HCT116 (cell line): Measurements from ENCODE around the gene CERT1. TPM values are rescaled to one million over a fixed set of nuclear protein-coding genes. Genes with fewer than 3 reads are reported as not detected.
"Not testable (repeated sequence)": the region's sequence is repeated elsewhere in the genome, so short reads cannot be mapped to it uniquely, and the experiment has no call there.

Source experiments
- ATAC-seq: fragments of 200-7000 bp; cut with Tn5 transposase; 2 replicates; pipeline ENCODE4 v1.9.1; 2020; ENCODE audit warnings: mild to moderate bottlenecking, moderate library complexity
- BruUV-seq: library from RNA; stranded (reverse); fragments of 400-500 nt; replicated peaks from 2 replicates; lab custom pipeline; 2021; lab: Mats Ljungman, UMichigan
- CTCF ChIA-PET: fragments of 300-600 bp; sonication (Branson Sonifier 250); formaldehyde crosslinking; loops from one replicate; lab custom pipeline; 2021; ENCODE audit warnings: antibody characterized with exemption; lab: Charles Lee
- POLR2A ChIA-PET: fragments of 300-600, 350-600 bp; sonication (Branson Sonifier 250); formaldehyde crosslinking; loops from one replicate; lab custom pipeline; 2021; ENCODE audit warnings: antibody characterized with exemption; lab: Charles Lee
- RAD21 ChIA-PET, 2 experiments: fragments of 300-600 bp; sonication (Branson Sonifier 250); formaldehyde crosslinking; loops; one replicate each; lab custom pipeline; 2023; ENCODE audit warnings: low total read pairs in 2 of 2; ENCODE audit not compliant: uncharacterized antibody in 2 of 2, unreplicated experiment in 2 of 2, low non-redundant PET in 1 of 2; lab: Charles Lee
- DNase-seq: peaks from one replicate; pipeline ENCODE4 v3.0.0-alpha.2; 2010; ENCODE audit warnings: low read depth, low spot score
- H2AFZ ChIP-seq: fragments of 200-600 bp; shearing (Covaris generic), sonication (generic); 2 replicates; pipeline ENCODE4 v1.6.1; 2017; ENCODE audit warnings: low read depth, mixed run types, mixed read lengths, antibody characterized with exemption, low read length; ENCODE audit not compliant: poor library complexity, severe bottlenecking
- H3K27ac ChIP-seq: 2 replicates; pipeline ENCODE4 v1.5.1; 2012; ENCODE audit warnings: low read depth, low read length
- H3K27me3 ChIP-seq: fragments of 200-600 bp; sonication (generic); 2 replicates; pipeline ENCODE4 v1.6.1; 2016; ENCODE audit warnings: mixed run types, low read length, mixed read lengths; ENCODE audit not compliant: insufficient read depth
- H3K36me3 ChIP-seq, 2 experiments: fragments of 200-500 bp in 1 of 2; fragments of 200-600 bp in 1 of 2; sonication (Bioruptor generic) in 1 of 2; sonication (generic) in 1 of 2; 2 replicates each; pipeline versions ENCODE4 v1.5.1 to v1.6.1; 2014 to 2016; ENCODE audit warnings: low read length in 2 of 2, inconsistent platforms in 1 of 2, mixed read lengths in 1 of 2, mixed run types in 1 of 2; ENCODE audit not compliant: insufficient read depth in 2 of 2, control insufficient read depth in 1 of 2
- H3K4me1 ChIP-seq, 2 experiments: fragments of 200-600 bp in 1 of 2; sonication (generic) in 1 of 2; 2 replicates each; pipeline versions ENCODE4 v1.5.1 to v1.6.1; 2012 to 2017; ENCODE audit warnings: low read length in 2 of 2, inconsistent platforms in 1 of 2, mild to moderate bottlenecking in 1 of 2, mixed read lengths in 1 of 2, mixed run types in 1 of 2, moderate library complexity in 1 of 2; ENCODE audit not compliant: insufficient read depth in 2 of 2, control insufficient read depth in 1 of 2
- H3K4me2 ChIP-seq: fragments of 200-600 bp; sonication (generic); 2 replicates; pipeline ENCODE4 v1.6.1; 2017; ENCODE audit warnings: mixed run types, low read length, mixed read lengths
- H3K4me3 ChIP-seq, 2 experiments: fragments of 200-600 bp in 1 of 2; sonication (generic) in 1 of 2; replicated peaks in 1 of 2; 2 replicates each; pipeline ENCODE4 v1.5.1; 2011 to 2016; ENCODE audit warnings: low read length in 2 of 2, control low read depth in 1 of 2, low read depth in 1 of 2, mild to moderate bottlenecking in 1 of 2, mixed read lengths in 1 of 2, mixed run types in 1 of 2
- H3K79me2 ChIP-seq: fragments of 200-600 bp; sonication (generic); 2 replicates; pipeline ENCODE4 v1.6.1; 2017; ENCODE audit warnings: mild to moderate bottlenecking, mixed run types, low read length, moderate library complexity, mixed read lengths; ENCODE audit not compliant: insufficient read depth
- H3K9ac ChIP-seq: fragments of 200-600 bp; sonication (generic); 2 replicates; pipeline ENCODE4 v1.6.1; 2016; ENCODE audit warnings: low read length, mixed read lengths
- H3K9me2 ChIP-seq: fragments of 200-600 bp; sonication (generic), shearing (Covaris generic); 2 replicates; pipeline ENCODE4 v1.6.1; 2017; ENCODE audit warnings: mixed run types, mild to moderate bottlenecking, moderate library complexity; ENCODE audit not compliant: insufficient read depth
- H3K9me3 ChIP-seq, 2 experiments: fragments of 200-500 bp in 1 of 2; fragments of 200-600 bp in 1 of 2; sonication (Bioruptor generic) in 1 of 2; sonication (generic) in 1 of 2; 2 replicates each; pipeline ENCODE4 v1.6.1; 2014 to 2017; ENCODE audit warnings: low read length in 2 of 2, mixed read lengths in 2 of 2, inconsistent platforms in 1 of 2, low read depth in 1 of 2, mild to moderate bottlenecking in 1 of 2, mixed run types in 1 of 2, moderate library complexity in 1 of 2; ENCODE audit not compliant: control insufficient read depth in 1 of 2, insufficient read depth in 1 of 2
- H4K20me1 ChIP-seq: fragments of 200-600 bp; sonication (generic), shearing (Covaris generic); 2 replicates; pipeline ENCODE4 v1.6.1; 2017; ENCODE audit warnings: mixed run types, mild to moderate bottlenecking, moderate library complexity; ENCODE audit not compliant: insufficient read depth
- intact Hi-C: fragments of 100-400 bp; cut with micrococcal nuclease; formaldehyde crosslinking; loops from 2 replicates; pipeline ENCODE4 v1.10.0; 2022
- total RNA-seq: library from RNA; stranded (reverse); gene quantifications from one replicate; pipeline ENCODE4 v1.2.1, GENCODE V29; 2021; ENCODE audit not compliant: unreplicated experiment

CERT1 gene
- total RNA-seq, 1 experiment from 2014 or later: 22.8 TPM

DNA sequence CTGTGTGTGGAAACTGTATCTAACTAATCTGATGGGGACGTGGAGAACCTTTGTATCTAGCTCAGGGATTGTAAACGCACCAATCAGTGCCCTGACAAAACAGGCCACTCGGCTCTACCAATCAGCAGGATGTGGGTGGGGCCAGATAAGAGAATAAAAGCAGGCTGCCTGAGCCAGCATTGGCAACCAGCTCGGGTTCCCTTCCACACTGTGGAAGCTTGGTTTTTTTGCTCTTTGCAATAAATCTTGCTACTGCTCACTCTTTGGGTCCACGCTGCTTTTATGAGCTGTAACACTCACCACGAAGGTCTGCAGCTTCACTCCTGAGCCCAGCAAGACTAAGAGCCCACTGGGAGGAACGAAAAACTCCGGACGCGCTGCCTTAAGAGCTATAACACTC lies 177.0 kb downstream of the CERT1 start:
- H2AFZ ChIP-seq, H3K4me2 ChIP-seq, H4K20me1 ChIP-seq, H3K9ac ChIP-seq, BruUV-seq, CTCF ChIA-PET, H3K36me3 ChIP-seq, H3K27ac ChIP-seq, H3K27me3 ChIP-seq, DNase-seq, intact Hi-C loops, H3K9me2 ChIP-seq, POLR2A ChIA-PET, ATAC-seq, RAD21 ChIA-PET, H3K9me3 ChIP-seq, H3K4me3 ChIP-seq: not testable (repeated sequence)
- Histone ChIP-seq H3K79me2 (peaks cover 23% of the 10 kb centered on the region), H3K4me1 (peaks cover 7 to 24% of the 10 kb centered on the region in 2 experiments; a peak in 3 of 4 replicates)

DNA sequence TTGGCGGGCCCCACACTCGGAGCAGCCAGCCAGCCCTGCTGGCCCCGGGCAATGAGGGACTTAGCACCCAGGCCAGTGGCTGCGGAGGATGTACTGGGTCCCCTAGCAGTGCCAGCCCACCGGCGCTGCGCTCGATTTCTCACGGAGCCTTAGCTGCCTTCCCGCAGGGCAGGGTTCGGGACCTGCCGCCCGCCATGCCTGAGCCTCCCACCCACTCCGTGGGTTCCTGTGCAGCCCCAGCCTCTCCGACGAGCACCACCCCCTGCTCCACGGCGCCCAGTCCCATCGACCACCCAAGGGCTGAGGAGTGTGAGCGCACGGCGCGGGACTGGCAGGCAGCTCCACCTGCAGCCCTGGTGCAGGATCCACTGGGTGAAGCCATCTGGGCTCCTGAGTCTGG lies 177.7 kb downstream of the CERT1 start:
- H3K9ac ChIP-seq, H3K9me3 ChIP-seq, H3K4me2 ChIP-seq, H4K20me1 ChIP-seq, H3K9me2 ChIP-seq, ATAC-seq, H3K27ac ChIP-seq, H3K4me3 ChIP-seq, RAD21 ChIA-PET, POLR2A ChIA-PET, H3K27me3 ChIP-seq, H3K36me3 ChIP-seq, intact Hi-C loops, CTCF ChIA-PET, BruUV-seq, DNase-seq, H2AFZ ChIP-seq: not testable (repeated sequence)
- Histone ChIP-seq H3K79me2 (peaks cover 17% of the 10 kb centered on the region), H3K4me1 (peaks cover 5 to 24% of the 10 kb centered on the region in 2 experiments; a peak in 3 of 4 replicates)
